H1 (cell line): ENCODE measurements around the gene SNRNP200. TPM values are rescaled to one million over a fixed set of nuclear protein-coding genes. Genes with fewer than 3 reads are reported as not detected.

Source experiments
- ATF3 ChIP-seq: IDR thresholded peaks from 2 replicates; pipeline ENCODE4 v1.6.1; 2011; ENCODE audit warnings: low read depth, mild to moderate bottlenecking, low read length; ENCODE audit not compliant: insufficient read depth
- EP300 ChIP-seq, 2 experiments: IDR thresholded peaks; 1 replicate in 1 of 2; 2 replicates in 1 of 2; pipeline ENCODE4 v1.6.1; 2011 to 2012; ENCODE audit warnings: low read depth in 2 of 2, low read length in 2 of 2, mild to moderate bottlenecking in 2 of 2, borderline replicate concordance in 1 of 2, inconsistent platforms in 1 of 2, moderate library complexity in 1 of 2
- GABPA ChIP-seq: IDR thresholded peaks from 2 replicates; pipeline ENCODE4 v1.6.1; 2011; ENCODE audit warnings: mild to moderate bottlenecking, low read length, moderate library complexity, borderline replicate concordance; ENCODE audit not compliant: insufficient read depth
- MAFK ChIP-seq: IDR thresholded peaks from 2 replicates; pipeline ENCODE4 v1.6.1; 2012; ENCODE audit warnings: low read depth, mild to moderate bottlenecking, improper control_type of control experiment, low read length
- NRF1 ChIP-seq: IDR thresholded peaks from 2 replicates; pipeline ENCODE4 v1.6.1; 2011; ENCODE audit warnings: mild to moderate bottlenecking, low read depth, low read length, improper control_type of control experiment
- POU5F1 ChIP-seq: IDR thresholded peaks from 2 replicates; pipeline ENCODE4 v1.6.1; 2011; ENCODE audit warnings: low read depth, mild to moderate bottlenecking, low read length, moderate library complexity
- SIRT6 ChIP-seq: IDR thresholded peaks from one replicate; pipeline ENCODE4 v1.7.1; 2012; ENCODE audit warnings: low read length, inconsistent platforms
- SIX5 ChIP-seq: IDR thresholded peaks from 2 replicates; pipeline ENCODE4 v1.6.1; 2011; ENCODE audit warnings: mild to moderate bottlenecking, low read depth, low read length
- SP1 ChIP-seq: IDR thresholded peaks from 2 replicates; pipeline ENCODE4 v1.6.1; 2011; ENCODE audit warnings: low read depth, low read length
- TAF1 ChIP-seq: IDR thresholded peaks from 2 replicates; pipeline ENCODE4 v1.6.1; 2011; ENCODE audit warnings: mild to moderate bottlenecking, low read depth, low read length
- YY1 ChIP-seq: IDR thresholded peaks from 2 replicates; pipeline ENCODE4 v1.6.1; 2011; ENCODE audit warnings: low read depth, mild to moderate bottlenecking, low read length
- ZNF274 ChIP-seq: IDR thresholded peaks from 2 replicates; pipeline ENCODE4 v1.7.0; 2012; ENCODE audit warnings: low read length, borderline replicate concordance; ENCODE audit errors: extremely low read depth
- polyA plus RNA-seq, 7 experiments: library from polyadenylated mRNA; depleted of rRNA in 3 of 7; stranded (reverse) in 5 of 7; unstranded in 2 of 7; fragments of >200 nt in 5 of 7; fragments of 200-250 nt in 2 of 7; gene quantifications; 1 replicate in 5 of 7; 2 replicates in 1 of 7; 4 replicates in 1 of 7; pipeline versions ENCODE4 v1.2.1 to v1.2.3, GENCODE V29; 2011 to 2013; ENCODE audit warnings: missing spikeins in 2 of 7, mixed read lengths in 2 of 7
- total RNA-seq: library from RNA; stranded (reverse); fragmentation: NEBNext Ultra II Directional; extraction: Animal tissue kit (Norgen Biotek cat#: 25700); gene quantifications from 2 replicates; pipeline ENCODE4 v1.2.1, GENCODE V29; 2021

SNRNP200 gene
- total and polyA plus RNA-seq, 2 of the 8 experiments (the other 6 are each of a cell fraction or from before 2014, with no cell fraction given) = 190 to 289 TPM

- no peak for TF ChIP-seq ATF3
- no peak for TF ChIP-seq ZNF274
- TF ChIP-seq POU5F1 = no peak
- no peak for TF ChIP-seq NRF1
- no peak for TF ChIP-seq SP1
- TF ChIP-seq MAFK = no peak
- TF ChIP-seq GABPA = no peak
- no peak for TF ChIP-seq SIX5
- no peak for TF ChIP-seq YY1
- TF ChIP-seq SIRT6 = no peak
- TF ChIP-seq EP300 (IDR thresholded peaks at IDR 0.05; ENCODE audit: borderline replicate concordance in 1 of 2, low read depth in 2 of 2, low read length in 2 of 2) = no peak
- no peak for TF ChIP-seq TAF1
These were observed 33.4 kb downstream of the SNRNP200 start (continued) for GRCh38 chr2:96271995-96272394.
